Measurements from ENCODE around the gene OR51A7. TPM values are rescaled to one million over a fixed set of nuclear protein-coding genes. Genes with fewer than 3 reads are reported as not detected.
"Not testable (repeated sequence)": the region's sequence is repeated elsewhere in the genome, so short reads cannot be mapped to it uniquely, and the experiment has no call there.

OR51A7 gene
- total RNA-seq, 2 donors from 2014 or later = not detected

DNA sequence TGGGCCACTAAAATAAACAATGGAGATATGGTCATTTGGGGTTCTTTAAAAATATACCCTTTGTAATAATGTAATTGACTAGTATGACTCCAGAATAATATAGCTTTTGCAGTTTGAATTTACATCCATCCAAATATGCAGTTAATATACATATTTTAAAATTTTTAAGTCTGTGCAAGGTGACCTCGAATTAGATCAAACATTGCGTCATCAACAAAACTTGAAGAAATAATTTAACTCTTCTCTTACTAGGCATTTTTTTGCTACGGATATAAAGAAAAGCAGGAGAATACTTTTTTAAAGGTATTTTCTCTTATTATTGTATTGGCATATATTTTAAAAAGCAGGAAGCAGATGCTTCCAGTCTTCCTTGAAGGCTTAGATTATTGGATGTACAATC lies 33.2 kb downstream of the OR51A7 start:
- intact Hi-C loops (cut with DNase I, micrococcal nuclease) = no loop called here
- no peak for ATAC-seq
- DNase-seq = no peak

DNA sequence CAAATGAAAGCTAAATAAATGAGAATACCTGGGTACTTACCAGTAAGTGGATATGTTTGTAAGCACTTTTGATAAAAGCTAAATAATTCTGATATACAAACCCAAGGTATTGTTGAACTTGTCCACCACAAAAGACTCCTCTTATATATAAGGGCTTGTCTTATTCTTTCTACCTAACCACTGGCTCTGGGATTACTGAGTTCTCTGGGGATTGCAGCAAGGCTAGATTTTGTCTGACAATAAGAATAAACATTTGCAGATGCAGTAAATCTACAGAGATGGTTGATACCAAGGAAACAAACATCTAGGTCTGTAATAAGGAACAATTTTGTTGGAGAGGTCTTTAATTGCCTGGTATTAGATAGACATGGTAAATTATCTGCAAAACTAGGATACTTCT lies 43.9 kb downstream of the OR51A7 start, which contains the start of gene OR51A4:
Gene OR51A4, minus strand, starts transcription at position 101 of the 400 bp plus-strand sequence. CDS start 505 bp downstream, outside the sequence.
- ATAC-seq = no peak
- DNase-seq = no peak
- intact Hi-C loops (cut with DNase I, micrococcal nuclease) = no loop called here

DNA sequence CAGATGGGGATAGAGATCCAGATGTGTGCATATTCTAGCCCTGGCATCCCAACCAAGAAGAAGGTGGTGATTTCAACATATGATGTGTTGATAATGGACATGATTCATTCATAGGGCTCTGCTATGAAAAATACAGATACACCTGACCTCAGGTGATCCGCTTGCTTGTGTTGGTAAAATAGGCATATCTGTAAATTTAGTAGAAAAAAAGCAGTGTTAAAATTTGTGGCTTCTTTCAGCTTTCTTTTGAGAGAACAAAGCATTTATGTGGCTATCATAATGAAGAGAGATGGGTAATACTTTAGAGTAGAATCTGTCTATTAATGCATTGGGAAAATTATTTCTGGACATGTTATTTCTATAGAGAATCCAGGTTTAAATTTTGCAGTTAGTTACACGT lies 52.0 kb downstream of the OR51A7 start, which contains the start of gene OR51A2:
Gene OR51A2, minus strand, starts transcription at position 101 of the 400 bp plus-strand sequence. Its CDS starts 0 bp downstream, at position 101.
- DNase-seq; intact Hi-C loops (cut with DNase I, micrococcal nuclease); ATAC-seq: not testable (repeated sequence)

DNA sequence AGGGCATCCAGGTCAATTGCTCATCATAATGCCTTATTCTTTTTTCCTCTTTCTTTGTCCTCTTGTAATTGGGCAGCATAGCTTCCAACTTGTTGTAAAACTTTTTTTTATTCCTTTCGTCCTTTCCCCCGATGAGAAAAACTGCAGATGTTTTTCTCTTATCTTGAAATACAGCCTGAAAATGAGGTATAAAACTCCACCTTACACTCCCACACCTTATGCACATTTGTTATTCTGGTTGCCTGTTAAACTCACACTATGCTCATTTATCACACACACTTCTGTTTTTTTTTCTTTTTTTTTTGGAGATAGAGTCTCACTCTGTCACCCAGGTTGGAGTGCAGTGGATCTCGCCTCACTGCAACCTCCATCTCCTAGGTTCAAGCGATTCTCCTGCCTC lies 53.8 kb downstream of the OR51A7 start:
- intact Hi-C loops (cut with DNase I, micrococcal nuclease) = no loop called here
- ATAC-seq (peak; percentile 37), DNase-seq (no peak)

Other genes with a start within 250 kb of the OR51A7 start
- gene OR51E2, start 205.9 kb upstream of the OR51A7 start, total RNA-seq = under 1 TPM; 0.18 to 0.84 TPM
- not detected for gene MMP26, start 199.0 kb upstream of the OR51A7 start, total RNA-seq
- not detected for gene OR51F1, start 133.8 kb upstream of the OR51A7 start, total RNA-seq
- not detected for gene OR52R1, start 99.4 kb upstream of the OR51A7 start, total RNA-seq
- not detected for gene OR51F2, start 82.5 kb upstream of the OR51A7 start, total RNA-seq
- not detected for gene OR51S1, start 54.6 kb upstream of the OR51A7 start, total RNA-seq
- gene OR51T1, start 21.9 kb upstream of the OR51A7 start, total RNA-seq = not detected
- gene OR51G2, start 15.6 kb downstream of the OR51A7 start, total RNA-seq = not detected
- not detected for gene OR51G1, start 20.6 kb downstream of the OR51A7 start, total RNA-seq
- gene OR51A4, start 43.8 kb downstream of the OR51A7 start, total RNA-seq = not detected
- not detected for gene OR51A2, start 51.9 kb downstream of the OR51A7 start, total RNA-seq
- not detected for gene OR51L1, start 91.1 kb downstream of the OR51A7 start, total RNA-seq
- gene OR52J3, start 142.7 kb downstream of the OR51A7 start, total RNA-seq = not detected
- not detected for gene OR52E2, start 155.8 kb downstream of the OR51A7 start, total RNA-seq
- not detected for gene OR52E1, start 165.8 kb downstream of the OR51A7 start, total RNA-seq
- not detected for gene OR52A5, start 234.6 kb downstream of the OR51A7 start, total RNA-seq

Measured in left colon (tissue), 2 donors.